Measurements from ENCODE around the gene ASB1.

ASB1 gene

DNA sequence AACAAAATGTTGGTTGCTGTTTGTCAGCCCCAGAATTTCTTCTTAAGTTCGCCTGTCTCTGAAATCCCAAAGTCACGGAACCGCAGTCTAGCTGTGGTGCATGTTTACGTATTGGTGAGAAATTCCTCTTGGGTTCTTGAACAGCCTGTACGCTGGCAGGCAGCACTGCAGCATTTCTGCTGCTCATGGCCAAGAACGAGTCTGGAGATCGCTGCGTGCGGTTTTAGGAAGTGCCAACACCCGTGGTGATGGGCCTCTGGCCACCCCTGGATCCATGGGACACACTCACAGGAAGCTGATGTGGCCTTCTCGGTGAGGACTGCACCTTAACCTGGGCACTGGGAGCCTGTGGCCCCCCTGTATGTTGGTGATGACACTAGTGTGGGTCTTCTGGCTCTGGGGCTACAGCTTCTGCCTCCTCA is 23.7 kb downstream of the ASB1 start:
- H3K9ac ChIP-seq (ENCODE audit: low read length): no peak overlapping the region
- peaks cover 15% of the 10 kb centered on the region for H3K4me1 ChIP-seq (ENCODE audit: control insufficient read depth, insufficient read depth, low read length)
- DNase-seq (ENCODE audit: low read depth): no peak
- no peaks in the 10 kb centered on the region for H3K27me3 ChIP-seq (replicated peaks; ENCODE audit: control insufficient read depth, insufficient read depth, low read length)
- peaks cover 52% of the 10 kb centered on the region for H3K36me3 ChIP-seq (ENCODE audit: control insufficient read depth, insufficient read depth, low read length, severe bottlenecking)
- H3K4me3 ChIP-seq (ENCODE audit: low read length): no peak overlapping the region
- H3K9me3 ChIP-seq (ENCODE audit: control insufficient read depth, low read length): no peaks in the 10 kb centered on the region

DNA sequence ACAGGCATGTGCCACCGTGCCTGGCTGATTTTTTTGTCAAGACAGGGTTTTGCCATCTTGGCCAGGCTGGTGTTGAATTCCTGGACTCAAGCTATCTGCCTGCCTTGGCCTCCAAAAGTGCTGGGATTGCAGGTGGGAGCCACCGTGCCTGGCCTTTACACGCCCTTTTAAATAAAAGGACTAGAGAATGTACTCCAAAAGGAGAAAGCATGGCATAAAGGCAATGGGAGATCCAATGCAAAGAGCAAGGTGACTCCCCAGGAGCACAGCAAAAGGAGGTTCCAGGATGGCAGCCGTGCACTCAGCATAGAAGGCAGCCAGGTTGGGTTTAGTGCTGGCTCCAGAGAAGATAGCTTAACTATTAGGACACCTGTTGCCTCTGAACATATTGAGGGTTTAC is 27.1 kb downstream of the ASB1 start:
- Histone ChIP-seq H3K4me1 (ENCODE audit: control insufficient read depth, insufficient read depth, low read length) (peaks cover 34% of the 10 kb centered on the region), H3K36me3 (ENCODE audit: control insufficient read depth, insufficient read depth, low read length, severe bottlenecking) (peaks cover 22% of the 10 kb centered on the region), H3K9ac (ENCODE audit: low read length) (no peak overlapping the region), H3K9me3 (ENCODE audit: control insufficient read depth, low read length) (peaks cover 3% of the 10 kb centered on the region), H3K27me3 (replicated peaks; ENCODE audit: control insufficient read depth, insufficient read depth, low read length) (no peaks in the 10 kb centered on the region), H3K4me3 (ENCODE audit: low read length) (no peak overlapping the region)
- DNase-seq (ENCODE audit: low read depth): no peak

DNA sequence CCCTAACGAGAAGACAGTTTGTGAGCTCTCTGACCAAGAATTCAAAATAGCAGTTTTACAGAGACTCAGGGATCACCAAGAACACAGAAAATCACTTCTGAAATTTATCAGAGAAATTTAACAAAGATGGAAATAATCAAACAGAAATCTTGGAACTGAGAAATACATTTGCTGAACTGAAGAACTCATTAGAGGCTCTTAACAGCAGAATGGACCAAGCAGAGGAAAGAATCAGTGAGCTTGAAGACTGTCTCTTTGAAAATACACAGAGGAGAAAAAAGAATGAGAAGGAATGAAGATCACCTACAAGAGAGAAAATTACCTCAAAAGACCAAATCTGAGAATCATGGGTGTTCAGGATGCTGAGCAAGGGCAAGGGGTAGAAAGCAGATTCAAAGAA is 29.7 kb downstream of the ASB1 start:
- Histone ChIP-seq H3K9me3 (ENCODE audit: control insufficient read depth, low read length) (peaks cover 3% of the 10 kb centered on the region), H3K27me3 (replicated peaks; ENCODE audit: control insufficient read depth, insufficient read depth, low read length) (no peaks in the 10 kb centered on the region), H3K9ac (ENCODE audit: low read length) (no peak overlapping the region), H3K36me3 (ENCODE audit: control insufficient read depth, insufficient read depth, low read length, severe bottlenecking) (peaks cover 11% of the 10 kb centered on the region), H3K4me1 (ENCODE audit: control insufficient read depth, insufficient read depth, low read length) (peaks cover 28% of the 10 kb centered on the region), H3K4me3 (ENCODE audit: low read length) (no peak overlapping the region)
- DNase-seq (ENCODE audit: low read depth): no peak

DNA sequence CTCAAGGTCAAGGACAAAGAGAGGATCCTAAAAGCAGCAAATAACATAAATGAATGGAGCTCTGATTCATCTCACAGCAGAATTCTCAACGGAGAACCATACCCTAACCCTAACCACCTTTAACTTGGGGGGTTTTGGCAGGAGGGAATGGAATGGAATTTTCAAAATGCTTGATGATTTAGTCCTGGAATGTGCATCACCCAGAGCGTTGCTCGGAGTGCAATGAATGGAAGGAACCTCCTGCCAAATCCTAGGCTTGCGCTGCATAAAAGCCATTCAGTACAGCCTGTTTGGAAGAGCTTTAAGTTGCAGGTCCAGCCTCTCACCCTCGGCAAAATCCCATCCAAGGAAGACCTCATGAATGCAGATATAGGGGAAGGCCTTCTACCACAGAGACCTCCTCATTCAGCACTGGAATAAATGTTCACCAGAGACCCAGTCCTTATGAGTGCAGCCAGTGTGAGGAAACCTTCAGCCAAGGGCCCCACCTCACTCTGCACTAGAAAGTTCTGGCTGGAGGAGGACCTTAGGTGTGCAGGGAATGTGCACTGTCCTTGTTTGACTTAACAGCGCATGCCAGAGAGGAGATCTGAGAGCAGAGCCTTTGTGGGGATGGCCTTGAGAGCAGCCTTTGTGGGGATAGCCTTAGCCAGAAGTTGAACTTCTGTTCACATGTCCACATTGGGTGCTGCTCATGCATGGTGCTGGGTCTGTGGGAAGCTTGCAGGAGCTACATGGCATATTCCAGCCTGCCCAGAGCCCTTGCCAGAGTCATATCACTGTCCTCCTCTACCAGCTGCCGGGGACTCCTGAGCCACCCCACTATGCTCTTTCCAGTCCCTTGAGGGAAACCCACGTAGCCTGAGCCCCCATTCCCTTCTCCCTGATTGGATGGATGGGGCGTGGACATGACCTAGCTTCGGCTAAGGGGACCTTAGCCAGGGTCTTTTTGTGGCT is 30.5 kb downstream of the ASB1 start:
- peaks cover 3% of the 10 kb centered on the region for H3K9me3 ChIP-seq (ENCODE audit: control insufficient read depth, low read length)
- DNase-seq (ENCODE audit: low read depth): no peak
- H3K36me3 ChIP-seq (ENCODE audit: control insufficient read depth, insufficient read depth, low read length, severe bottlenecking): peaks cover 6% of the 10 kb centered on the region
- no peak overlapping the region for H3K9ac ChIP-seq (ENCODE audit: low read length)
- no peak overlapping the region for H3K4me3 ChIP-seq (ENCODE audit: low read length)
- H3K4me1 ChIP-seq (ENCODE audit: control insufficient read depth, insufficient read depth, low read length): peaks cover 28% of the 10 kb centered on the region
- H3K27me3 ChIP-seq (replicated peaks; ENCODE audit: control insufficient read depth, insufficient read depth, low read length): no peaks in the 10 kb centered on the region

DNA sequence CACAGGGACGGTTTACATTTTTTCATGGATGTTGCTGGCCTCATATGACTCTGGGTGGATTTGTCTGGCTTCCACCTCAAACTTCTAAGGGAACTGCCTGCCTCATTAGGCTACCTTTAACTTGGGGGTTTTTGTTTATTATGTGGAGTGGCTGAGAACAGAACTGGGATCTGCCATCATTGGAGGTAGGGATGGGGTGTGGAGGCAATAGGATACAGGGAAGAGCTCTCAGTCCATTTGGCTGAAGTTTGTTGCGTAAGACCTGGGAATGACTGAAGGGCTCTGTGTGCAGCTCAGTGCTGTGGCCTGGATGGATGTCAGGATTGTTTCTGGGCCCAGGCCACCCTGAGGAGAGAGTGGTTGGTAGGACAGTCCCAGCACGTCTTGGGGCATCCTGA is 31.2 kb downstream of the ASB1 start:
- Histone ChIP-seq H3K9me3 (ENCODE audit: control insufficient read depth, low read length) (peaks cover 3% of the 10 kb centered on the region), H3K4me1 (ENCODE audit: control insufficient read depth, insufficient read depth, low read length) (peaks cover 28% of the 10 kb centered on the region), H3K27me3 (replicated peaks; ENCODE audit: control insufficient read depth, insufficient read depth, low read length) (no peaks in the 10 kb centered on the region), H3K9ac (ENCODE audit: low read length) (no peak overlapping the region), H3K36me3 (ENCODE audit: control insufficient read depth, insufficient read depth, low read length, severe bottlenecking) (no peaks in the 10 kb centered on the region), H3K4me3 (ENCODE audit: low read length) (peak overlapping the region; percentile 55)
- peak; percentile 15 for DNase-seq (ENCODE audit: low read depth)

DNA sequence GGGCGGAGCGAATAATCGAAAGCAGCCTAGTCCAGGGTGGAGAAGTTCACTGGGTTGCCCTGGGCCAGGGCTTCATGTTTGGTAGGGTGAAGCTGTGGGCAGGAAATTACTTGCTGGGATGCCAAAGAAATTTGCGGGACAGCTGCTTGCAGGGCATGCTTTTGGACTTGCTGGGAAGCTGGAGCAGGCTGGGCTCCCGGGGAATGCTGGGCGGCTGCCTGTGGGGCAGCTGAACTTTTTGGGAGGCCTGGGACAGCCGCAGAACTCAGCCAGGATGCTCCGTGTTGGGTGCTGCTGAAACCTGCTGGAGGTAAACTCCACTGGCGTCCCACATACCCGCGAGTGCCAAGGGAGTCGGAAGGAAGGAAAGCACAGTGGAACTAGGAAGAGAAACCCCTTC is 31.9 kb downstream of the ASB1 start:
- peak overlapping the region; percentile 55 for H3K4me3 ChIP-seq (ENCODE audit: low read length)
- peak overlapping the region; percentile 55 for H3K9ac ChIP-seq (ENCODE audit: low read length)
- no peaks in the 10 kb centered on the region for H3K36me3 ChIP-seq (ENCODE audit: control insufficient read depth, insufficient read depth, low read length, severe bottlenecking)
- H3K27me3 ChIP-seq (replicated peaks; ENCODE audit: control insufficient read depth, insufficient read depth, low read length): no peaks in the 10 kb centered on the region
- peaks cover 28% of the 10 kb centered on the region for H3K4me1 ChIP-seq (ENCODE audit: control insufficient read depth, insufficient read depth, low read length)
- H3K9me3 ChIP-seq (ENCODE audit: control insufficient read depth, low read length): peaks cover 3% of the 10 kb centered on the region
- DNase-seq (ENCODE audit: low read depth): no peak

DNA sequence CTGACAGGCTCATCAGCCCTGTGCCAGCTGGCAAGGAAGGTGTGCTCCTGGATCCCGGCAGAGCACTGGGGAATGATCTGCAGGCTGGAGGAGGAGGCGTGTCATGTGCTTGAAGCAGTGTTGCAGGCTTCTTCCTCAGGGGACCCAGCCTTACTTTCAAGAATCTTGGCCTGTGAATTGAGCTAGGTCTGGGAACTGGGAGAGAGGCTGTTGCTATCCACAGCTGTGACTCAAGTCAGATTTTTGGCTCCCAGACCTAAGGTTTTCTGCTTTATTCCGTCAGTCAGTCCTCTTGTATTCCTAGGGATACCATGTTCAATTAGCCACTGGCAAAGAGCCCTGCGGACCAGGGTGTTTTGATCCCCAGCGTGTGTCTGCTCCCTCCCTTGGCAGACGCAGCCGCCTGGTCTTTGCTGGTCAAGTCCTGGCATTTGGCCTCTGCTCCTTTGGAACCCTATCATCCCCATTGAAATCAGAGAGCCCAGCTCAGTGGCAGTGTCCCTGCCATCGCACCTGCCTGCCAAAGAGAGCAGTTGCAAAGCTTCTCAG is 32.4 kb downstream of the ASB1 start:
- Histone ChIP-seq H3K9ac (ENCODE audit: low read length) (peak overlapping the region; percentile 55), H3K36me3 (ENCODE audit: control insufficient read depth, insufficient read depth, low read length, severe bottlenecking) (no peaks in the 10 kb centered on the region), H3K4me3 (ENCODE audit: low read length) (peak overlapping the region; percentile 55), H3K27me3 (replicated peaks; ENCODE audit: control insufficient read depth, insufficient read depth, low read length) (no peaks in the 10 kb centered on the region), H3K4me1 (ENCODE audit: control insufficient read depth, insufficient read depth, low read length) (peaks cover 28% of the 10 kb centered on the region), H3K9me3 (ENCODE audit: control insufficient read depth, low read length) (peaks cover 3% of the 10 kb centered on the region)
- peak; percentile 17 for DNase-seq (ENCODE audit: low read depth)

DNA sequence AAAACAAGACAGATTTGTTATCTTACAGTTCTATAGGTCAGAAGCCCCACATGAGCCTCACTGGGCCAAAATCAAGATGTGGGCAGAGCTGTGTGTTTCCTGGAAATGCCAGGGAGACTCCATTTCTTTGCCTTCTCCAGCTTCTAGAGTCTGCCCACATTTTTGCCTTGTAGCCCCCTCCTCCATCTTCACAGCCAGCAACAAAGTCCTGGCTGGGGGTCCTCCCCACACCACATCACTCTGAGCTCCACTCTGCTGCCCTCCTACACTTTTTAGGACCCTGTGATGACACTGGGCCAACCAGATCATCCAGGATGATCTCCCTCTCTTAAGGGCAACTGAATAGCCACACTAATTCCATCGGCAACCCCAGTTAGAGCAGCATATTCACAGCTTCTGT is 34.3 kb downstream of the ASB1 start:
- H3K36me3 ChIP-seq (ENCODE audit: control insufficient read depth, insufficient read depth, low read length, severe bottlenecking): no peaks in the 10 kb centered on the region
- H3K9ac ChIP-seq (ENCODE audit: low read length): no peak overlapping the region
- H3K4me1 ChIP-seq (ENCODE audit: control insufficient read depth, insufficient read depth, low read length): peaks cover 28% of the 10 kb centered on the region
- no peak for DNase-seq (ENCODE audit: low read depth)
- no peaks in the 10 kb centered on the region for H3K27me3 ChIP-seq (replicated peaks; ENCODE audit: control insufficient read depth, insufficient read depth, low read length)
- H3K4me3 ChIP-seq (ENCODE audit: low read length): no peak overlapping the region
- peaks cover 3% of the 10 kb centered on the region for H3K9me3 ChIP-seq (ENCODE audit: control insufficient read depth, low read length)

DNA sequence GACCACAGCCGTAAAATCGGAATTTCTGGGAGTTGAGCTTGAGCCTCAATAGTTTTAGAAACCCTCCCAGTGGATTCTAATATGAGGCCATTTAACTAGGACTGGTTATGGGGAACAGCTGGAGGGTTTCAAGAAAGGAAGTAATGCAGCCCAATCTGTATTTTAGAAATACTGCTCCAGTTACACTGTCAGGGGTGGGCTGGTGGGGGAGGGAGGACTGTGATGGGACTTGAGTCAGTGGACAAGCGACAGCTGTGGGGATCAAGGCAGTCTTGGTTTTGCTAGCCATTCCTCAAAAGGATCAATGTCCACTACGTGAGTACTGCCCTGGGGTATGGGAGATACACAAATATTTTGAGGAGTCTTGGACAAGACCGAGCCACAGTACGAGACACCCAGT is 34.8 kb downstream of the ASB1 start:
- Histone ChIP-seq H3K9me3 (ENCODE audit: control insufficient read depth, low read length) (peaks cover 3% of the 10 kb centered on the region), H3K36me3 (ENCODE audit: control insufficient read depth, insufficient read depth, low read length, severe bottlenecking) (no peaks in the 10 kb centered on the region), H3K4me3 (ENCODE audit: low read length) (no peak overlapping the region), H3K27me3 (replicated peaks; ENCODE audit: control insufficient read depth, insufficient read depth, low read length) (no peaks in the 10 kb centered on the region), H3K9ac (ENCODE audit: low read length) (no peak overlapping the region), H3K4me1 (ENCODE audit: control insufficient read depth, insufficient read depth, low read length) (peaks cover 28% of the 10 kb centered on the region)
- DNase-seq (ENCODE audit: low read depth): no peak

DNA sequence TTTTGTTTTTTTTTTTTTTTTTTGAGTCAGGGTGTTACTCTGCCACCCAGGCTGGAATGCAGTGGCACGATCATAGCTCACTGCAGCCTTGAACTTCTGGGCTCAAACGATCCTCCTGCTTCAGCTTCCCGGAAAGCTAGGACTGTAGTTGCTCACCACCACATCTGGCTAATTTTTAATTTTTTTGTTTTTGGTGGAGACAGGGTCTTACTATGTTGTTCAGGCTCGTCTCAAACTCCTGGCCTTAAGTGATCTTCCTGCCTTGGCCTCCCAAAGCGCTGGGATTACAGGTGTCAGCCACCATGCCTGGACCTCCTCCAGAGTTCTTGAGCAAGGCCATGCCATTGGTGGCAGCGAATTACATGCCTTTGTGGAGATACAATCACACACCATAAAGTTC is 35.2 kb downstream of the ASB1 start:
- Histone ChIP-seq H3K4me1 (ENCODE audit: control insufficient read depth, insufficient read depth, low read length) (peaks cover 28% of the 10 kb centered on the region), H3K27me3 (replicated peaks; ENCODE audit: control insufficient read depth, insufficient read depth, low read length) (no peaks in the 10 kb centered on the region), H3K9me3 (ENCODE audit: control insufficient read depth, low read length) (peaks cover under 1% of the 10 kb centered on the region), H3K4me3 (ENCODE audit: low read length) (no peak overlapping the region), H3K36me3 (ENCODE audit: control insufficient read depth, insufficient read depth, low read length, severe bottlenecking) (no peaks in the 10 kb centered on the region), H3K9ac (ENCODE audit: low read length) (no peak overlapping the region)
- no peak for DNase-seq (ENCODE audit: low read depth)

DNA sequence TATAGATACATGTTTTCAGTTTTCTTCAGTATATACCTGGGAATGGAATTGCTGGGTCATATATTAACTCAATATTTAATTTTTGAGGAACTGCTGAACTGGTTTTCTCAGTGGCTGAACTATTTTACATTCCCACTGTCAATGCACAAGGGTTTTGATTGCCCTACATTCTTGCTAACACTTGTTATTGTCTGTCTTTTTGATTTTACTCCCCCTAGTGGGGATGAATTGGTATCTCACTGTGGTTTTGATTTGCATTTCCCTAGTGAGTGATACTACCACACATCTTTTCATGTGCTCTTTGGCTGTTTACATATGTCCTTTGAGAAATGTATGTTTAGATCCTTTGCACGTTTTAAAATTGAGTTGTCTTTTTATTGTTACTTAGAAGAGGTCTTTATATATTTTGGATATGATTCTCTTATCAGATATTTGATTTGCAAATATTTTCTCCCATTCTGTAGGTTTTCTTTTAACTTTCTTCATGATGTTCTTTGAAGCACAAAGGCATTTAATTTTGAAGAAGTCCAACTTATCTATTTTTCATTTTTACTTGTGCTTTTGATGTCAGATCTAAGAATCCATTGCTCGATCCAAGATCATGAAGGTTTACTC is 36.2 kb downstream of the ASB1 start:
- H3K4me1 ChIP-seq (ENCODE audit: control insufficient read depth, insufficient read depth, low read length): peaks cover 24% of the 10 kb centered on the region
- no peak overlapping the region for H3K9ac ChIP-seq (ENCODE audit: low read length)
- H3K9me3 ChIP-seq (ENCODE audit: control insufficient read depth, low read length): no peaks in the 10 kb centered on the region
- H3K4me3 ChIP-seq (ENCODE audit: low read length): no peak overlapping the region
- no peaks in the 10 kb centered on the region for H3K27me3 ChIP-seq (replicated peaks; ENCODE audit: control insufficient read depth, insufficient read depth, low read length)
- H3K36me3 ChIP-seq (ENCODE audit: control insufficient read depth, insufficient read depth, low read length, severe bottlenecking): no peaks in the 10 kb centered on the region
- peak; percentile 61 for DNase-seq (ENCODE audit: low read depth)
